ENCODE results near the gene OR52H1. TPM values are rescaled to one million over a fixed set of nuclear protein-coding genes. Genes with fewer than 3 reads are reported as not detected.

Gene OR52H1
- total and polyA plus RNA-seq, 2 of the 8 experiments (the other 6 are each of a cell fraction or from before 2014, with no cell fraction given) = 0.09 TPM; not detected in 1

DNA sequence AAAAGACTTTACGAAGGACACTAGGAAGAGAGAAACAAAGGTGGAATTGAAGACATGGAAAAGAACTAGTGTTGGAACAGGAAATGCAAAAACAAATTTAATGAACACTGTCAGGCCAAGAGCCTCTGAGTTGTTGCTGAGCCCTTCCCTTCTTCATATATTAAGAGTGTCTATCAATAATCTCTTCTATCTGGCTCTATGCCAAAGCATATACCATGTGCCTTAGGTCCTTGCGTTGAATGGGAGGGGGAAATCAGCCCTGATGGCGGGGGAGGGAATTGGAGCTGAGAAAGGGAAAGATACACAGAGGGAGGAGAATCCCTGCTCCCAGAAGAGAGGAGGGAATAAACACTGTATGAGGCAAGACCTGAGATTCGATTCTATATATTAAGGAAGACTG is 26.8 kb upstream of the OR52H1 start:
- H3K27ac ChIP-seq (ENCODE audit: low read depth, low read length) = no peak overlapping the region
- no peak overlapping the region for H3K18ac ChIP-seq (ENCODE audit: extremely low read depth, low read length)
- ChIA-PET CTCF (ENCODE audit: partially characterized antibody) (interaction anchor here (0.8 kb wide), 1 partner anchor 12 kb away, joined by 3 read pairs; no protein-coding TSS in a partner anchor), POLR2A (ENCODE audit: partially characterized antibody) (no interaction called here)
- no peak for FAIRE-seq
- no peaks in the 10 kb centered on the region for H3K79me1 ChIP-seq (ENCODE audit: low read depth, low read length)
- no peaks in the 10 kb centered on the region for H3K4me1 ChIP-seq (replicated peaks in 1 of 4; ENCODE audit: control insufficient read depth in 3 of 4, insufficient read depth in 4 of 4, low read length in 3 of 4)
- H2BK12ac ChIP-seq (ENCODE audit: low read depth, low read length) = no peak overlapping the region
- H3K79me2 ChIP-seq (ENCODE audit: control insufficient read depth in 1 of 2, insufficient read depth in 2 of 2, low read length in 2 of 2) = no peaks in the 10 kb centered on the region
- H3K9me3 ChIP-seq (ENCODE audit: insufficient read depth in 2 of 2, low read depth in 1 of 2, low read length in 1 of 2) = no peaks in the 10 kb centered on the region
- H2AFZ ChIP-seq (ENCODE audit: low read length) = 0 out of 2 replicates have a peak overlapping the region, but pooled peaks have one; percentile 24
- H2BK120ac ChIP-seq (replicated peaks; ENCODE audit: low read depth, low read length) = no peak overlapping the region
- no peak overlapping the region for H3K9ac ChIP-seq (replicated peaks in 1 of 4; ENCODE audit: extremely low read depth in 1 of 4, low read depth in 3 of 4, low read length in 3 of 4)
- no peak overlapping the region for H4K91ac ChIP-seq (replicated peaks; ENCODE audit: insufficient read length, low read length)
- no peak overlapping the region for H3K4ac ChIP-seq (replicated peaks; ENCODE audit: insufficient read length, low read depth, low read length)
- no peaks in the 10 kb centered on the region for H3K23me2 ChIP-seq (ENCODE audit: low read depth, low read length)
- no peak overlapping the region for H4K5ac ChIP-seq (ENCODE audit: insufficient read length, low read depth, low read length)
- no peak overlapping the region for H3K4me2 ChIP-seq (ENCODE audit: insufficient read depth in 1 of 2, low read depth in 2 of 2, low read length in 2 of 2)
- H3K14ac ChIP-seq (ENCODE audit: insufficient read length) = no peak overlapping the region
- no peaks in the 10 kb centered on the region for H4K20me1 ChIP-seq (replicated peaks in 1 of 2; ENCODE audit: control insufficient read depth in 1 of 2, insufficient read depth in 2 of 2, low read length in 2 of 2)
- H3K36me3 ChIP-seq (ENCODE audit: control insufficient read depth in 2 of 4, insufficient read depth in 4 of 4, low read length in 3 of 4) = no peaks in the 10 kb centered on the region
- no peak overlapping the region for H2BK15ac ChIP-seq (ENCODE audit: low read length)
- no peaks in the 10 kb centered on the region for H3K27me3 ChIP-seq (replicated peaks in 1 of 4; ENCODE audit: control insufficient read depth in 3 of 4, extremely low read depth in 1 of 4, insufficient read depth in 3 of 4, low read length in 3 of 4)
- H2AK5ac ChIP-seq (ENCODE audit: low read depth, low read length) = no peak overlapping the region
- no peak overlapping the region for H2BK20ac ChIP-seq (ENCODE audit: low read length)
- no peak for DNase-seq (ENCODE audit: low read depth in 1 of 2, low spot score in 2 of 2)
- no peak overlapping the region for H3K56ac ChIP-seq (replicated peaks; ENCODE audit: insufficient read length, low read depth, low read length)
- H2BK5ac ChIP-seq (ENCODE audit: low read depth, low read length) = no peak overlapping the region
- WGBS, 2 experiments (ENCODE audit: extremely low coverage in 1 of 2, insufficient coverage in 1 of 2, insufficient read length in 1 of 2, insufficient replicate concordance in 2 of 2, low coverage in 1 of 2, low lambda C conversion rate in 2 of 2, missing lambda C conversion rate in 1 of 2) = 72% methylated on average over 4 of the region's 4 CpGs; no CpG with 5 or more reads in 1 of the 2 experiments
- no peak overlapping the region for H3K23ac ChIP-seq (ENCODE audit: insufficient read length)
- no peak overlapping the region for H4K8ac ChIP-seq (ENCODE audit: extremely low read depth, insufficient read depth, low read length)
- no peak overlapping the region for H3K4me3 ChIP-seq (ENCODE audit: extremely low read depth in 1 of 4, insufficient read depth in 2 of 4, low read depth in 3 of 4, low read length in 4 of 4)
- TF ChIP-seq HDAC2 (IDR thresholded peaks at IDR 0.05; ENCODE audit: borderline replicate concordance in 1 of 2, low read depth in 2 of 2, low read length in 2 of 2) (no peak), POU5F1 (IDR thresholded peaks at IDR 0.05; ENCODE audit: low read depth, low read length) (no peak), CHD1 (IDR thresholded peaks at IDR 0.05; ENCODE audit: low read depth, low read length) (no peak), SRF (IDR thresholded peaks at IDR 0.05; ENCODE audit: low read depth, low read length) (no peak), TAF1 (IDR thresholded peaks at IDR 0.05; ENCODE audit: low read depth, low read length) (no peak), SP4 (IDR thresholded peaks at IDR 0.05; ENCODE audit: low read length) (no peak)
- TF ChIP-seq, protein P1, sequence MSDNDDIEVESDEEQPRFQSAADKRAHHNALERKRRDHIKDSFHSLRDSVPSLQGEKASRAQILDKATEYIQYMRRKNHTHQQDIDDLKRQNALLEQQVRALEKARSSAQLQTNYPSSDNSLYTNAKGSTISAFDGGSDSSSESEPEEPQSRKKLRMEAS (IDR thresholded peaks at IDR 0.05) = no peak

All from H1 (cell line).